GM12875 (cell line): ENCODE measurements around the gene ARHGEF17.

Source experiments
- H3K4me3 ChIP-seq: one replicate; pipeline ENCODE4 v1.5.1; 2011; ENCODE audit warnings: low read depth, low read length, control low read depth
- TF ChIP-seq, protein P1 (sequence below): IDR thresholded peaks from 2 replicates; pipeline ENCODE4 v1.5.1; 2011; ENCODE audit warnings: low read depth, mild to moderate bottlenecking, control low read depth, inconsistent platforms, low read length, moderate library complexity, borderline replicate concordance; ENCODE audit not compliant: insufficient read depth

The ARHGEF17 gene

DNA sequence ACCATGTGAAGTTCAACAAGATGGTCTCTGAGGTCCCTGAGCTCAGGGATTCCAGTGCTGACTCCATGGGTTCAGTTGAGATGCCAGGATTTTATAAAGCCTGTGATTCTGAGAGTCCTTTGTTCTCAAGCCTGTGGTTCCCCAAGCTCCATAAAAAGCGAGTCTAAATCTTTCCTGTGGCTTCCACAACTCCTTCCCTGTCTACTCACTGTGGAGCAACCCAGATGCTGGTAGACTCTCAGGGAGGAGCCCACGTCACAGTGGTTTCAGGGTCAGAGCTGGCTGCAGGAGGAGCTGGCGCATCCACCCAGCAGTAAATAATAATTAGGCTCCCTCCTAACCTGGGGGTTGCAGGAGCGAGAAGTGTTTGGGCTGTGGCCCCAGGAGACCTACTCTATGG, 66.1 kb downstream of the ARHGEF17 start:
- TF ChIP-seq, protein P1, sequence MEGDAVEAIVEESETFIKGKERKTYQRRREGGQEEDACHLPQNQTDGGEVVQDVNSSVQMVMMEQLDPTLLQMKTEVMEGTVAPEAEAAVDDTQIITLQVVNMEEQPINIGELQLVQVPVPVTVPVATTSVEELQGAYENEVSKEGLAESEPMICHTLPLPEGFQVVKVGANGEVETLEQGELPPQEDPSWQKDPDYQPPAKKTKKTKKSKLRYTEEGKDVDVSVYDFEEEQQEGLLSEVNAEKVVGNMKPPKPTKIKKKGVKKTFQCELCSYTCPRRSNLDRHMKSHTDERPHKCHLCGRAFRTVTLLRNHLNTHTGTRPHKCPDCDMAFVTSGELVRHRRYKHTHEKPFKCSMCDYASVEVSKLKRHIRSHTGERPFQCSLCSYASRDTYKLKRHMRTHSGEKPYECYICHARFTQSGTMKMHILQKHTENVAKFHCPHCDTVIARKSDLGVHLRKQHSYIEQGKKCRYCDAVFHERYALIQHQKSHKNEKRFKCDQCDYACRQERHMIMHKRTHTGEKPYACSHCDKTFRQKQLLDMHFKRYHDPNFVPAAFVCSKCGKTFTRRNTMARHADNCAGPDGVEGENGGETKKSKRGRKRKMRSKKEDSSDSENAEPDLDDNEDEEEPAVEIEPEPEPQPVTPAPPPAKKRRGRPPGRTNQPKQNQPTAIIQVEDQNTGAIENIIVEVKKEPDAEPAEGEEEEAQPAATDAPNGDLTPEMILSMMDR, result no peak
- no peak overlapping the region for H3K4me3 ChIP-seq

DNA sequence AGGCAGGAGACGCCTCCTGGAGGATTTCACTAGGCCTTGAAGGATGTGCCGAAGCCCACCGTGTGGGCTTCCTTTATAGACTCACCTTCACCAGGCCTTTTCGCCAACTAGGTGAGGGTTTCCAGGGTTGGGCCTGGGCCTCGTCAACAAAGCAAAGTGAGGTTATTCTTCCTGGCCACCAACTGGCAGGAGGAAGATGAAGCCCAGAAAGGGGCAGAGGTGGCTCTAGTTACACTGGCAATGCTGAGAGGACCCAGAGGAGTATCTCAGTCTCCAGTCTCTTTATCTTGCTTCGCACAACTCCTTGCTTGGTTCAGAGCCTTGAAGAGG, 67.7 kb downstream of the ARHGEF17 start:
- TF ChIP-seq, protein P1, result no peak
- H3K4me3 ChIP-seq, result peak overlapping the region; percentile 3

DNA sequence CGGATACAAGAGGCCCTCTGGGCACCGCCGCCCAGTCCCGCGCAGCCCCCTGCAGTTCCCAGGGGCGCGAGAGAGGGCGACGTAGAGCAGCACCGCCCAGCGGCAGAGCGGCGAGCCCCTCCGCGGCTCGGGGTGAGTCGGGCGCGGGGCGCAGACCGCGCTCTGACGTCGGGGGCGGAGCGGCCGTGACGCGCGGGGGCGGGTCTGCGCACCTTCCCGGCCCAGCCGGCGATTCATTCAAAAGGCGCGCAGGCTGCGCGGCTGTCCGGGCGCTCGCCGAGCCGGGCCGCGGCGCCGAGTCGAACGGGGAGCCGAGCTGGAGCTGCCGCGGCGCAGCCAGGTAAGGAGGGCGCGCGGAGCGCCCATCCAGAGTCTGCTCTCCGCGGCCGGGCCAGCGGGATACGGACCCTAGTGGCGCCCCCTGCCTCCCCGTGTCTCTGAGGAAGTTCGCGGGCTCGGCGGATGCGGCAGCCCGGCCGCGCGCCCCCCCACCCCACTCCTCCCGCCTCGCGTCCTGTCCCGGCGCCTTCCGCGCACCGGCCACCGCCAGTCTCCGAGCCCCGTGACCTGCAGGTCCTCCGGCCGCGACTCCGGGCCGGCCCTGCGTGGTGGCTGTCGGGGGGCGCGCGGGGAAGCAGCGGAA, 68.2 kb downstream of the ARHGEF17 start, which contains the start of gene RELT:
Gene RELT, plus strand, starts transcription at position 240 of the 643 bp plus-strand sequence. CDS start 12,738 bp downstream, outside the sequence.
- H3K4me3 ChIP-seq, result peak within 1 kb of the TSS; percentile 71
- TF ChIP-seq, protein P1, result peak; percentile 94

DNA sequence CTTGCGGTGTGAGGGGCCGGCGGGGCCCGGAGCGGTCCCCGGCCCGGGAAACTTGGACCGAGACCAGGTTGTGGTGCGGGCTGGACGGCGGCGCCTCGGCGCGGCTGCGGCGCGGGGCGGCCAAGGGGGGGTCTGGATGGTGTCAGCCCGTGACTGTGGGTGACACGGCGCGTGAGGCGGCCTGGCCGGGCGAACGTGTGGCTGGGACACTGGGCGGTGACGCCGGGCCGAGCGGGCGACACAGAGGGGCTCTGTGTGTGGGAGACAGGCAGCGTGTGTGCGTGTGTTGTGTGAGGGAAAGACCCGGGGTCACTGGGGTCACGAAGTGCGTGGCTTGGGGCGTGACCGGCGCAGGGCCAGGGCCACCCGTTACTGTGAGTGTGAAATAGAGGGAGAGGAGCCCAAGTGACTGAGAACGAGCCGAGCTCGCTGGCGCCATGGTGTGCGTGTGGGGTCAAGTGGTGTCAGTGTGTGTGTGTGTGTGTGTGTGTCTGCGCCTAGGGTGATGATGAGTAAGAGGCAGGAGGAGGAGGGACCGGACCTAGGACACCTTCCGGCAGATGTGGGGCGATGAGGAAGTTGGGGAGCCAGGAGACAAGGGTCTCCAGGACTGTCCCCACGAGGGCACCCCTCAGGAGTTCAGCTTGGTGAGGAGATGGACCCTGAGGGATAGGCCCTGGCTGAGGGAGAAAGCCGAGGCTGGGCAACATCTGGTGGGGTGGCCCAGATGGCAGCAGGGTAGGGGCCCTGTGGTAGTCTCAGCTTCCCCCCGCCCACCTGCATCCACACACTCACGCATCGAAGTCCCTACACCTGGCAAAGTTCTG, 68.9 kb downstream of the ARHGEF17 start:
- H3K4me3 ChIP-seq, result peak overlapping the region; percentile 71
- TF ChIP-seq, protein P1, result no peak

DNA sequence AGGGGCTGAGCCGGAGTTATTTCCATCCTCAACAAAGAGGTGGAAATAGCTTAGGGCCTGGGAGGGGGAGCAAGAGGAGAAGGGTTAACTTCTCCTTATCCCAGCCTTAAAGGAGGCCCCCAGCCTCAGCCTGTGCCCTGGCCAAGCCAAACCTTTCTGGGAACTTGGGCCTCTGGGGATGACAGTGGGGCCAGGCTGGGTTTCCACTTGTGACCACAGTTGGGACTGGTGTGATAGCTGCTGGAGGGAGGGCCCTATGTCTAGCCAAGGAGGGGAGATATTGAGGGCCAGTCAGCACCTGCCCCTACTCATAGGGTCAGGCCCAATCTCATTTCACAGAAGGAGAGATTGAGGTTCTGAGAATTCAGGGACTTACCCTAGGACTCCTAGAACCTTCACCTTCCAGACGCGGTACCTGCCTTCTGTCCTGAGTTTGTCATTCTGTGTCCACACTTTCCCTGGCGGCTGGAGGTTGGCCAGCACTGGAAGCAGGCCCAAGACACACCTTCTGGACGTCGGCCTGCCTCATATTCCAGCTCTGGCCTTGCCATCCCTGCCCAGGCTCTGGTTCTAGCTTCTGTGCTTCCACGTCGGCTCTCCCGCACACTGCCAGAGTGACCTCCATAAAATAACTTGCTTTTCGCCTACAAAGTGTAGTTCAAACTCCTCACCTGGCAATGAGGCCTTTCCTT, 71.3 kb downstream of the ARHGEF17 start:
- TF ChIP-seq, protein P1, result no peak
- H3K4me3 ChIP-seq, result peak overlapping the region; percentile 33

- TF ChIP-seq, protein P1, result no peak
- H3K4me3 ChIP-seq, result no peak overlapping the region
Measured at GRCh38 chr11:73380331-73380730, 72.3 kb downstream of the ARHGEF17 start.
